ENCODE measurements around the gene AKAP13. TPM values are rescaled to one million over a fixed set of nuclear protein-coding genes. Genes with fewer than 3 reads are reported as not detected.

The AKAP13 gene
- total and polyA plus RNA-seq, 2 of the 8 experiments (the other 6 are each of a cell fraction or from before 2014, with no cell fraction given) = 14.0 to 46.2 TPM

DNA sequence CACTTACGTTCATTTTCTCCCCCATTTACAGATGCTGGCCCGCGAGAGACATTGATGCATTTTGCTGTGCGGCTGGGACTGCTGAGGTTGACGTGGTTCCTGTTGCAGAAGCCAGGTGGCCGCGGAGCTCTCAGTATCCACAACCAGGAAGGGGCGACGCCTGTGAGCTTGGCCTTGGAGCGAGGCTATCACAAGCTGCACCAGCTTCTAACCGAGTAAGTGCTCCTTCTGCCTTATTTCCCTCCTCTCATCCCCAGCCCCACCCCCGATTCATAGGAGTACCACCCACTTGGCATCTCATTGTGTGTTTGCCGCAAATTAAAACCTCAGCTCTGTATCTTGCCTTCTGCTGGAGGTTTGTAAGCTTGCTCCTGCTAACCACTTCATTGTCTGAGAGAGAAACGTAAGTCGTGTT lies 163.3 kb downstream of the AKAP13 start (continued):
- TF ChIP-seq, protein P1, sequence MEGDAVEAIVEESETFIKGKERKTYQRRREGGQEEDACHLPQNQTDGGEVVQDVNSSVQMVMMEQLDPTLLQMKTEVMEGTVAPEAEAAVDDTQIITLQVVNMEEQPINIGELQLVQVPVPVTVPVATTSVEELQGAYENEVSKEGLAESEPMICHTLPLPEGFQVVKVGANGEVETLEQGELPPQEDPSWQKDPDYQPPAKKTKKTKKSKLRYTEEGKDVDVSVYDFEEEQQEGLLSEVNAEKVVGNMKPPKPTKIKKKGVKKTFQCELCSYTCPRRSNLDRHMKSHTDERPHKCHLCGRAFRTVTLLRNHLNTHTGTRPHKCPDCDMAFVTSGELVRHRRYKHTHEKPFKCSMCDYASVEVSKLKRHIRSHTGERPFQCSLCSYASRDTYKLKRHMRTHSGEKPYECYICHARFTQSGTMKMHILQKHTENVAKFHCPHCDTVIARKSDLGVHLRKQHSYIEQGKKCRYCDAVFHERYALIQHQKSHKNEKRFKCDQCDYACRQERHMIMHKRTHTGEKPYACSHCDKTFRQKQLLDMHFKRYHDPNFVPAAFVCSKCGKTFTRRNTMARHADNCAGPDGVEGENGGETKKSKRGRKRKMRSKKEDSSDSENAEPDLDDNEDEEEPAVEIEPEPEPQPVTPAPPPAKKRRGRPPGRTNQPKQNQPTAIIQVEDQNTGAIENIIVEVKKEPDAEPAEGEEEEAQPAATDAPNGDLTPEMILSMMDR (IDR thresholded peaks at IDR 0.05; ENCODE audit: control extremely low read depth in 1 of 3, insufficient read depth in 1 of 3, low read depth in 1 of 3, low read length in 3 of 3) = peak; percentile 12 to 48 (median 42); a peak in 2 of 4 replicates
- TF ChIP-seq, protein P2, sequence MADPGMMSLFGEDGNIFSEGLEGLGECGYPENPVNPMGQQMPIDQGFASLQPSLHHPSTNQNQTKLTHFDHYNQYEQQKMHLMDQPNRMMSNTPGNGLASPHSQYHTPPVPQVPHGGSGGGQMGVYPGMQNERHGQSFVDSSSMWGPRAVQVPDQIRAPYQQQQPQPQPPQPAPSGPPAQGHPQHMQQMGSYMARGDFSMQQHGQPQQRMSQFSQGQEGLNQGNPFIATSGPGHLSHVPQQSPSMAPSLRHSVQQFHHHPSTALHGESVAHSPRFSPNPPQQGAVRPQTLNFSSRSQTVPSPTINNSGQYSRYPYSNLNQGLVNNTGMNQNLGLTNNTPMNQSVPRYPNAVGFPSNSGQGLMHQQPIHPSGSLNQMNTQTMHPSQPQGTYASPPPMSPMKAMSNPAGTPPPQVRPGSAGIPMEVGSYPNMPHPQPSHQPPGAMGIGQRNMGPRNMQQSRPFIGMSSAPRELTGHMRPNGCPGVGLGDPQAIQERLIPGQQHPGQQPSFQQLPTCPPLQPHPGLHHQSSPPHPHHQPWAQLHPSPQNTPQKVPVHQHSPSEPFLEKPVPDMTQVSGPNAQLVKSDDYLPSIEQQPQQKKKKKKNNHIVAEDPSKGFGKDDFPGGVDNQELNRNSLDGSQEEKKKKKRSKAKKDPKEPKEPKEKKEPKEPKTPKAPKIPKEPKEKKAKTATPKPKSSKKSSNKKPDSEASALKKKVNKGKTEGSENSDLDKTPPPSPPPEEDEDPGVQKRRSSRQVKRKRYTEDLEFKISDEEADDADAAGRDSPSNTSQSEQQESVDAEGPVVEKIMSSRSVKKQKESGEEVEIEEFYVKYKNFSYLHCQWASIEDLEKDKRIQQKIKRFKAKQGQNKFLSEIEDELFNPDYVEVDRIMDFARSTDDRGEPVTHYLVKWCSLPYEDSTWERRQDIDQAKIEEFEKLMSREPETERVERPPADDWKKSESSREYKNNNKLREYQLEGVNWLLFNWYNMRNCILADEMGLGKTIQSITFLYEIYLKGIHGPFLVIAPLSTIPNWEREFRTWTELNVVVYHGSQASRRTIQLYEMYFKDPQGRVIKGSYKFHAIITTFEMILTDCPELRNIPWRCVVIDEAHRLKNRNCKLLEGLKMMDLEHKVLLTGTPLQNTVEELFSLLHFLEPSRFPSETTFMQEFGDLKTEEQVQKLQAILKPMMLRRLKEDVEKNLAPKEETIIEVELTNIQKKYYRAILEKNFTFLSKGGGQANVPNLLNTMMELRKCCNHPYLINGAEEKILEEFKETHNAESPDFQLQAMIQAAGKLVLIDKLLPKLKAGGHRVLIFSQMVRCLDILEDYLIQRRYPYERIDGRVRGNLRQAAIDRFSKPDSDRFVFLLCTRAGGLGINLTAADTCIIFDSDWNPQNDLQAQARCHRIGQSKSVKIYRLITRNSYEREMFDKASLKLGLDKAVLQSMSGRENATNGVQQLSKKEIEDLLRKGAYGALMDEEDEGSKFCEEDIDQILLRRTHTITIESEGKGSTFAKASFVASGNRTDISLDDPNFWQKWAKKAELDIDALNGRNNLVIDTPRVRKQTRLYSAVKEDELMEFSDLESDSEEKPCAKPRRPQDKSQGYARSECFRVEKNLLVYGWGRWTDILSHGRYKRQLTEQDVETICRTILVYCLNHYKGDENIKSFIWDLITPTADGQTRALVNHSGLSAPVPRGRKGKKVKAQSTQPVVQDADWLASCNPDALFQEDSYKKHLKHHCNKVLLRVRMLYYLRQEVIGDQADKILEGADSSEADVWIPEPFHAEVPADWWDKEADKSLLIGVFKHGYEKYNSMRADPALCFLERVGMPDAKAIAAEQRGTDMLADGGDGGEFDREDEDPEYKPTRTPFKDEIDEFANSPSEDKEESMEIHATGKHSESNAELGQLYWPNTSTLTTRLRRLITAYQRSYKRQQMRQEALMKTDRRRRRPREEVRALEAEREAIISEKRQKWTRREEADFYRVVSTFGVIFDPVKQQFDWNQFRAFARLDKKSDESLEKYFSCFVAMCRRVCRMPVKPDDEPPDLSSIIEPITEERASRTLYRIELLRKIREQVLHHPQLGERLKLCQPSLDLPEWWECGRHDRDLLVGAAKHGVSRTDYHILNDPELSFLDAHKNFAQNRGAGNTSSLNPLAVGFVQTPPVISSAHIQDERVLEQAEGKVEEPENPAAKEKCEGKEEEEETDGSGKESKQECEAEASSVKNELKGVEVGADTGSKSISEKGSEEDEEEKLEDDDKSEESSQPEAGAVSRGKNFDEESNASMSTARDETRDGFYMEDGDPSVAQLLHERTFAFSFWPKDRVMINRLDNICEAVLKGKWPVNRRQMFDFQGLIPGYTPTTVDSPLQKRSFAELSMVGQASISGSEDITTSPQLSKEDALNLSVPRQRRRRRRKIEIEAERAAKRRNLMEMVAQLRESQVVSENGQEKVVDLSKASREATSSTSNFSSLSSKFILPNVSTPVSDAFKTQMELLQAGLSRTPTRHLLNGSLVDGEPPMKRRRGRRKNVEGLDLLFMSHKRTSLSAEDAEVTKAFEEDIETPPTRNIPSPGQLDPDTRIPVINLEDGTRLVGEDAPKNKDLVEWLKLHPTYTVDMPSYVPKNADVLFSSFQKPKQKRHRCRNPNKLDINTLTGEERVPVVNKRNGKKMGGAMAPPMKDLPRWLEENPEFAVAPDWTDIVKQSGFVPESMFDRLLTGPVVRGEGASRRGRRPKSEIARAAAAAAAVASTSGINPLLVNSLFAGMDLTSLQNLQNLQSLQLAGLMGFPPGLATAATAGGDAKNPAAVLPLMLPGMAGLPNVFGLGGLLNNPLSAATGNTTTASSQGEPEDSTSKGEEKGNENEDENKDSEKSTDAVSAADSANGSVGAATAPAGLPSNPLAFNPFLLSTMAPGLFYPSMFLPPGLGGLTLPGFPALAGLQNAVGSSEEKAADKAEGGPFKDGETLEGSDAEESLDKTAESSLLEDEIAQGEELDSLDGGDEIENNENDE (IDR thresholded peaks at IDR 0.05; ENCODE audit: insufficient replicate concordance, low read length) = no peak
- TF ChIP-seq SIX5 (IDR thresholded peaks at IDR 0.05; ENCODE audit: low read depth, low read length) (no peak), HDAC6 (IDR thresholded peaks at IDR 0.05; ENCODE audit: low read depth, low read length) (no peak)

Measured in H1 (cell line).